Neutrophil (primary cell): ENCODE results near the gene CIRBP.
A peak's percentile ranks its signal among the peaks of the same experiment; 100 is the strongest.

Experiments
- H3K27ac ChIP-seq: fragments of 200-600 bp; sonication (generic); 2 replicates; pipeline ENCODE4 v1.5.1; 2016; ENCODE audit warnings: mild to moderate bottlenecking, moderate library complexity
- H3K27me3 ChIP-seq: fragments of 200-600 bp; sonication (generic); 2 replicates; pipeline ENCODE4 v1.6.0; 2016; ENCODE audit warnings: mild to moderate bottlenecking
- H3K36me3 ChIP-seq: fragments of 200-600 bp; sonication (generic); 2 replicates; pipeline ENCODE4 v1.5.1; 2017
- H3K4me1 ChIP-seq, 2 experiments: fragments of 200-600 bp in 1 of 2; sonication (generic) in 1 of 2; 1 replicate in 1 of 2; 2 replicates in 1 of 2; pipeline versions ENCODE4 v1.5.1 to v1.6.1; 2013 to 2016; ENCODE audit warnings: low read depth in 1 of 2, low read length in 1 of 2, mild to moderate bottlenecking in 1 of 2, moderate library complexity in 1 of 2; ENCODE audit not compliant: control insufficient read depth in 1 of 2, insufficient read depth in 1 of 2
- H3K4me3 ChIP-seq, 2 experiments: fragments of 200-600 bp in 1 of 2; sonication (generic) in 1 of 2; 1 replicate in 1 of 2; 2 replicates in 1 of 2; pipeline ENCODE4 v1.5.1; 2013 to 2016; ENCODE audit warnings: low read depth in 1 of 2, low read length in 1 of 2, mild to moderate bottlenecking in 1 of 2, moderate library complexity in 1 of 2
- H3K9me3 ChIP-seq: fragments of 200-600 bp; sonication (generic); 2 replicates; pipeline ENCODE4 v1.5.1; 2016
- TF ChIP-seq, protein P1 (sequence below): fragments of 200-600 bp; sonication (generic); IDR thresholded peaks from 2 replicates; pipeline ENCODE4 v1.5.1; 2016; ENCODE audit warnings: antibody characterized with exemption

CIRBP gene

DNA sequence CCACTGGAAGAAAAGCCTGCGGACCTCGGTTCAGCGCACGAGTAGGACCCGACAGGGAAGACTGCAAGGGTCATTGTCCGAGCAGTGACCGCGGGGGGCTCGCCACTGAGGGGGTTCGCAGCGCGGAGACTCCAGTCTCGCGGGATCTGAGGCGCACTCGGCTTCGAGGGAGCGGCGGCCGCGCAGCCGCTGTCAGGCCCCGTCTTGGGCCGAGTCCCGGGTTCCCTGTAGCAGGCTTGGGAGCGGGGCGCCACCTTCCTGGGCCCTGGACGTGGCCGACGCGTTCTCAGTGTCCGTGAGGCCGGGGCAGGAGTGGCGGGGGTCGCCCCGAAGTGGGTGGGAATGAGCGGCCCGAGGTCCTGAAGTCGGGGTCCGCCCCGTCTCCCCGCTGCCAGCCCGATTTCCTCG lies 5.7 kb downstream of the CIRBP start:
- peak overlapping the region; percentile 80 to 82 for H3K4me3 ChIP-seq
- H3K9me3 ChIP-seq, result no peaks in the 10 kb centered on the region
- TF ChIP-seq, protein P1, sequence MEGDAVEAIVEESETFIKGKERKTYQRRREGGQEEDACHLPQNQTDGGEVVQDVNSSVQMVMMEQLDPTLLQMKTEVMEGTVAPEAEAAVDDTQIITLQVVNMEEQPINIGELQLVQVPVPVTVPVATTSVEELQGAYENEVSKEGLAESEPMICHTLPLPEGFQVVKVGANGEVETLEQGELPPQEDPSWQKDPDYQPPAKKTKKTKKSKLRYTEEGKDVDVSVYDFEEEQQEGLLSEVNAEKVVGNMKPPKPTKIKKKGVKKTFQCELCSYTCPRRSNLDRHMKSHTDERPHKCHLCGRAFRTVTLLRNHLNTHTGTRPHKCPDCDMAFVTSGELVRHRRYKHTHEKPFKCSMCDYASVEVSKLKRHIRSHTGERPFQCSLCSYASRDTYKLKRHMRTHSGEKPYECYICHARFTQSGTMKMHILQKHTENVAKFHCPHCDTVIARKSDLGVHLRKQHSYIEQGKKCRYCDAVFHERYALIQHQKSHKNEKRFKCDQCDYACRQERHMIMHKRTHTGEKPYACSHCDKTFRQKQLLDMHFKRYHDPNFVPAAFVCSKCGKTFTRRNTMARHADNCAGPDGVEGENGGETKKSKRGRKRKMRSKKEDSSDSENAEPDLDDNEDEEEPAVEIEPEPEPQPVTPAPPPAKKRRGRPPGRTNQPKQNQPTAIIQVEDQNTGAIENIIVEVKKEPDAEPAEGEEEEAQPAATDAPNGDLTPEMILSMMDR, result no peak
- H3K27ac ChIP-seq, result peak overlapping the region; percentile 99
- peaks cover 65 to 71% of the 10 kb centered on the region in 2 experiments for H3K4me1 ChIP-seq
- no peaks in the 10 kb centered on the region for H3K27me3 ChIP-seq
- H3K36me3 ChIP-seq, result peaks cover 51% of the 10 kb centered on the region

DNA sequence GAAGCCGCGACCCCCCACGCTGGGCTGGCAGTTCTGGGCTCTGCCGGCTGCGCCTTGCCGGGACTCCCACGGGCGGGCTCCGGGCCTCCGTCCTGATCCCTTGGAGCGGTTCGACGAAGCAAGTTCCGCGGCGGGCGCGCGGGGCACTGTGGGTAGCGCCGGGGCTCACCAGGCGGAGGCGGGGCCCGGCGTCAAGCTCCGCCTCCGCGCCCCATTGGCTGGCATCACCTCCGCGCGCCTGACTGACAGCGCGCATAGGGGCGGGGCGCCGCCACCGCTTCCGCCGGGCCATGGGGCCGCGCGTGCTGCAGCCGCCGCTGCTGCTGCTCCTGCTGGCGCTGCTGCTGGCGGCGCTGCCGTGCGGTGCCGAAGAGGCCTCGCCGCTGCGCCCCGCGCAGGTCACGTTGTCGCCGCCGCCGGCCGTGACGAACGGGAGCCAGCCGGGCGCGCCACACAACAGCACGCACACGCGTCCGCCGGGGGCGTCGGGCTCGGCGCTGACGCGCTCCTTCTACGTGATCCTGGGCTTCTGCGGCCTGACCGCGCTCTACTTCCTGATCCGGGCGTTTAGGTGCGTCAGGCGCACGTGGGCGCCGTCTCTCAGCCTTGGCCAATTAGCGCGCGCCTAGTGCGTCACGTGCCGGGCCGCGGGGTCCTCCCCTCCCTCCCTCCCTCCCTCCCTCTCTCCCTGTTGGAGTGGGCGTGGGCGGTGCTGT lies 6.3 kb downstream of the CIRBP start, which contains the start of gene FAM174C:
TSS of gene FAM174C (plus strand) at position 271 of the 716 bp plus-strand sequence. CDS start at position 291, 20 bp downstream.
- H3K27ac ChIP-seq, result peak within 1 kb of the TSS; percentile 99
- peak within 1 kb of the TSS; percentile 80 to 82 for H3K4me3 ChIP-seq
- H3K36me3 ChIP-seq, result peaks cover 51% of the 10 kb centered on the region
- H3K4me1 ChIP-seq, result peaks cover 60 to 65% of the 10 kb centered on the region in 2 experiments
- no peaks in the 10 kb centered on the region for H3K27me3 ChIP-seq
- no peaks in the 10 kb centered on the region for H3K9me3 ChIP-seq
- TF ChIP-seq, protein P1, result peak; percentile 44

DNA sequence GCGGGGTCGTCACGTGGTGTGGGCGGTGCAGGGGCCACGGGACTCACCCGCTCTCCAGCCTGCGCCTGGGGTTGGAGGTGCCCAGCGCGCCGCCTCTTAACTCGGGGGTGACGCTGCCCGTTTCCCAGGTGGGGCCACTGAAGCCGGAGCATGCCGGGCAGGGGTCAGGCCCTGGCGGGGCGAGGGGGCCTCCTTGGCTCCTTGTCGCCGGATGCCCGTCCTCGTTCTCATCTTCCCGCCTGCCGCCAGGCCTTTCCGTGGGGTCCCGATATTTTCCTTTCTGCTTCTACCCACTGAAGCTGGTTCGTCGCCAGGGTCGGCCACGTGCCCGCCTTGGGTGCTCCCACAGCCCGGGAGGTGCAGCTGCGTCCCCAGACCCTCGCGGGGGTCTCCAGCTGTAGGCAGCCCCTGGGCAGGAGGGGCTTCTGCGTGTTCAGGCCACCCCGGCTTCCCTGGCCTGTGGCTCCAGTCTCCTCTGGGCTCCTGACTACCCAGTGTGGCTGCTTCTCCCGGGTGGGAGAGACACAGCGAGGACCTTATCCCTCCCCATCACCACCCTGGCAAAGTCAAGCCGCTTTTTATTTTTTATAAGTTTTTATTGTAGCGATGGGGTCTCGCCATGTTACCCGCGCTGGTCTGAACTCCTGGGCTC lies 7.0 kb downstream of the CIRBP start:
- Histone ChIP-seq H3K9me3 (no peaks in the 10 kb centered on the region), H3K4me1 (peaks cover 53 to 58% of the 10 kb centered on the region in 2 experiments), H3K4me3 (peak overlapping the region; percentile 80 to 82), H3K27me3 (no peaks in the 10 kb centered on the region), H3K27ac (peak overlapping the region; percentile 99), H3K36me3 (peaks cover 48% of the 10 kb centered on the region)
- TF ChIP-seq, protein P1, result no peak

DNA sequence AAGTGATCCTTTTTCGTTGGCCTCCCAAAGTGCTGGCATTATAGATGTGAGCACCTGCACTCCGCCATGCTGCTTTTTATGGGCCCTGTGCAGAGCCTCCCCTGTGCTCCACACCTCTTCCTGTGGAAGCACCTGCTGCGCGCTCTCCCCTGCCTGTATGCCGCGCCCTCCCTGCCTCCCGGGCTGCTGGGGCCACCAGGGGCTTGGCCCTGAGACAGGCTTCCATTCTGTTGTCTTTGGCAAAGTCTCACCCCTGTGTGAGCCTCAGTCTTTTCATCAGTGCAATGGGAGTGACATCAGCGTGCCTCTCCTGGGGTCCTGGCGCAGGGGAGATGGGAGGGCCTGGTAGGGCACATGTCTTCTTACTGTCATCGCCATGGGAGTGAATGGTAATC lies 7.5 kb downstream of the CIRBP start:
- H3K27me3 ChIP-seq, result no peaks in the 10 kb centered on the region
- peaks cover 43% of the 10 kb centered on the region for H3K36me3 ChIP-seq
- TF ChIP-seq, protein P1, result no peak
- H3K4me3 ChIP-seq, result peak overlapping the region; percentile 80 to 82
- H3K27ac ChIP-seq, result peak overlapping the region; percentile 99
- peaks cover 48 to 53% of the 10 kb centered on the region in 2 experiments for H3K4me1 ChIP-seq
- H3K9me3 ChIP-seq, result no peaks in the 10 kb centered on the region

DNA sequence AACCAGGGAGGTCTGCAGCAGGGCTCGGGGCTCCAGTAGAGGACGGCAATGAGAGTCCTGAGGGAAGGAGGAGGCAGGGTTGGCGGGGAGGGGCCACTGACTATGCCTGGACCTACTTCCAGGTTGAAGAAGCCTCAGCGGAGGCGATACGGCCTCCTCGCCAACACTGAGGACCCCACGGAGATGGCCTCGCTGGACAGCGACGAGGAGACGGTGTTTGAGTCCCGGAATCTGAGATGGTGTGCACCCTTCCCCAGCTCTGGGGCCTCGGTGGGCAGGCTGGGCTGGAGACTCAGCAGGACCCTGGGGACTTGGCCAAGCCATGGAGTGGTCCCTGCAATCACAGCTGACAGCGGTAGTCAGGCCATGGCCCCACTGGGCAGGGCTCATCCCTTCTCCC lies 7.9 kb downstream of the CIRBP start:
- peaks cover 43 to 49% of the 10 kb centered on the region in 2 experiments for H3K4me1 ChIP-seq
- H3K9me3 ChIP-seq, result no peaks in the 10 kb centered on the region
- H3K27me3 ChIP-seq, result no peaks in the 10 kb centered on the region
- H3K36me3 ChIP-seq, result peaks cover 38% of the 10 kb centered on the region
- peak overlapping the region; percentile 99 for H3K27ac ChIP-seq
- TF ChIP-seq, protein P1, result no peak
- H3K4me3 ChIP-seq, result no peak overlapping the region
